NCI-H146 (cell line): ENCODE data around the gene DNAJC12.
"Not testable (repeated sequence)": the region's sequence is repeated elsewhere in the genome, so short reads cannot be mapped to it uniquely, and the experiment has no call there.

ENCODE experiments used
- DNase-seq: peaks from one replicate; lab custom pipeline; 2025; lab: John Stamatoyannopoulos, UW

DNAJC12 gene

DNA sequence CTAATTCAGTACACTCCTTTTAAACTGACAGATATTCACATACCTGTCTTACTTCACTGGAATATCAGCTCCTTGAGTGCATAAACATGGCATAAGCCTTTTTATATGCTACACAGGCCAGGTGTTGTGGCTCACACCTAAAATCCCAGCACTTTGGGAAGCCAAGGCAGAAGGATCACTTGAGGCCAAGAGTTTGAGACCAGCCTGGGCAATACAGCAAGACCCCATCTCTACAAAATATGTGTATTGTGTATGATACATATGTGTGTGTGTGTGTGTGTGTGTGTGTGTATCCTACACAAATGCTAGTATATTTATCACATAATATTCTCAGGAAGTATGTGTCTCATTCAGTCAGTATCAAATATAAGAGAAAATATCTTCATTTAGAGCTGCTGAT, 45.3 kb downstream of the DNAJC12 start:
- DNase-seq, result no peak

DNA sequence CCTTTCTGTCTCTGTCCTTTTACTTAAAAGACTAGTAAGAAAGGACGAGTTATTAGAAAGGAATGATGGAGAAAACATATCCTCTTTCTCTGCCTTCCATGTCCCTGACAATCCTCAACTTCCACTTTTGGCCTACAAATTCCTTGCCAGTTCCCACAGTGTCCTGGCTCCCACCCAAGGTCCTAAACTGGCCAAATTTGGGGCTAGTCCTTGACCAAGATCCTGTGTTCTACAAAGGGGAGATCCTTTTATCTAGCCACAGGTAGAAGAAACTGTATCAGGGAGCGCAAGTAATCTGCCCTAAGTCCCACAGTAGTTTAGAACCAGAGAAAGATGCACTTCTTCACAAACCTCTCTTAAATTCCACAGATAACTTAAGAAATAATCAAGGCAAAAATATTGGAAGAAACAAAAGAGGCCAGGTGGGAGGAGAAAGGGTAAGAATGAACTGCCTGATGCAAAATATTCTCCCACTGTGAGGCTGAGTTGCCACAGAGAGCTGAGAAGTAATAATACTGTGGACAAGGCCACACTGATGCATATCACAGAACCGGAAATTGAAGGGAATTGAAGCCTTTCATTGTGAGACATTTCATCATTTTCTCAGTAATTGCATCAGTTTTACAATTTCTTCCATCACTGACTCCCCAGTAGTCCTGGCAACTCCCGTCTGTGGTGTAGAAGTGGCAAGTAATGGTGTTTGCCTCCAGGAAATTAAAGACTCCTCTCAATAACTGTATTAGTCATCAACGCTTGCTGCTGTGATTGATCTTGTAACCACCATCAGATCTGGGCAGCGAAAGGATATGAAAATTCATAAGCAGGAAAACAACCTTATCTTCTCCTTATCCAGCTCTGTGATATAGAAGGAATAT, 47.2 kb downstream of the DNAJC12 start:
- DNase-seq, result no peak

DNA sequence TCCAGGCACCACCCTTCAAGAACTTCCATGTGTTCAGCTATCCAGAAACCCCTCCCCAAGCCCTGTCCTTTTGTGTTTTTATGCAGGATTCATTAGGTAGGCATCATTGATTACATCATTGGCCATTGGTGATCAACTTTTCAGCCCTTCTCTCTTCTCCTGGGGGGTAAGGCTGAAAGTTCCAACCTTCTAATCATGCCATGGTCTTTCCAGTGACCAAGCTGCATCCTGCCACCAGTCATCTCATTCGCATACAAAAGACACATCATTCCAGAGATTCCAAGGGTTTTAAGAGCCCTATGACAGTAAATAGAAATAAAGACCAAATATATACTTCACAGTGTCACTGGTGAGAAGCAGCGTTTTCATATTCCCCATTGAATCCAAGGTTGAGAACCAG, 48.2 kb downstream of the DNAJC12 start:
- no peak for DNase-seq

- peak; percentile 69 for DNase-seq
Measured at GRCh38 chr10:67788028-67788886, 49.7 kb downstream of the DNAJC12 start.

DNA sequence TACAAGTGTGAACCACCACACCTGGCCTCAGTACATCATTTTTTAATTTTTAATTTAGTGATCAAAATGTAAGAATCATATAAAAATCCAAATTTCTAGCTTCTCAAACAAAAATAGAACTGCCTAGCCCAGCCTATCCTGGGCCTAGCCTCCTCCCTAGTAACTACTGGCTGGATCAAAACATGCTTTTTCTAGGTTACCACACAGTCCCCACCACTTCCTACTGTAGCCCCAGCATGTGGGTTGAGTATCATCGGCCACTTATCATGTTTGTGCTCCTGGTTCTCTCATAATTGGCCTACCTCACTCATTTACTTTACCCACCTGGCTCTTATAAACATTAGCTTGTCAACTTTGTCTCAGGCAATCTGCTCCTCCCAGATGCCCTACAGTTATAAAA, 52.9 kb downstream of the DNAJC12 start:
- peak; percentile 76 for DNase-seq

GRCh38 chr10:67784474-67784873, 53.5 kb downstream of the DNAJC12 start:
- DNase-seq, result no peak

DNA sequence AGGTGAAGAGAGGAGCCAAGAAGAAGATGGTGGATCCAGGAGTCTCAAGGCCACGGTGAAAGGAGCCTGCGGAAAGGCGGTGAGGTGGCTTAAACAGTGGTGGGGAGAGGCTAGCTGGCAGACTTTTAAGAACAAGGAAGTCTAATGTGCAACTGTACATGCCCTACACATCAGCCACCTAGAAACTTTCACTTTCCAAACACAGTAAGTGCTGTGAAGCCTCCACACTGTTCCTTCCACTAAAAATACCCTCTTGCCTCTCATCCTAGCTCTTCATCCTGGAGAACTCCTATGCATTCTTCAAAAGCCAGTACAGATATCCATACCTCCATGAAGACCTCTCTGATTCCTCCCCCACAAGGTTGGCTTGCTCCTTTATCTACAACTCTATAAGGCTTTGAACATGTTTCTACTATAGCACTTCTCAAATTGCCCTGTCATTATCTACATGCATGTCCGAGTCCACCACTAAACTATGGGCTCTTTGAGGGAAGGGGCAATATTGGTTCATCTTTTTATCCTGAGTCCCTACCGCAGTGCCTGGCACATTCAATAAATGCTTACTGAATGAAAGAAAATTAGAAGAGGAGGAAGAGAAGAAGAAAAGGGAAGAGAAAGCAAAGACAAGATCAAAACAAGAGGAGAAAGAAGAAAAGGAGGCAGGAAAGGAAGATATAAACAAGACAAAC, 54.2 kb downstream of the DNAJC12 start:
- DNase-seq, result no peak

- no peak for DNase-seq
Measured at GRCh38 chr10:67782530-67782929, 55.5 kb downstream of the DNAJC12 start.

GRCh38 chr10:67780759-67781538, 57.0 kb downstream of the DNAJC12 start:
- peak; percentile 32 for DNase-seq

- DNase-seq, result not testable (repeated sequence)
Measured at GRCh38 chr10:67780204-67780621, 57.8 kb downstream of the DNAJC12 start.

GRCh38 chr10:67779465-67780203, 58.4 kb downstream of the DNAJC12 start:
- peak; percentile 74 for DNase-seq

- no peak for DNase-seq
Measured at GRCh38 chr10:67776371-67776770, 61.6 kb downstream of the DNAJC12 start.

DNA sequence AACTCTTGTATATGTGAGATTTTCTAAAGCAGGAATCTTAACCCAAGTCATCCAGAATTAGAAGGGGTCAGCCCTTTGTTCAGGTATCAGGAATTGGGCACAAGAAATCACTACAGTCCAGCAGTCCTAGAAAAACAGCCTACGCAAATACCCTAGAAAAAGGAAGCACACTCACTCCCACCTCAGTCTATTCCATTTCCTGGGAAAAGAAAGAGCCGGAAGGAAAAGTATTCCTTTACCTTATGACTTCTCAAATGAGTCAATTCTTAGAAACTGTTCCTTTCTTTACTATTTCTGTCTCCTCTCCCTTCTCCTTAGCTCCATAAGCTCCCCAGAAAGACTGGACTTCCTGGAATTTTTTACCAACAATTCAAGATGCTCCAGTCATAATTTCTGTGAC, 62.7 kb downstream of the DNAJC12 start:
- DNase-seq, result no peak

- DNase-seq, result no peak
Measured at GRCh38 chr10:67772894-67773511, 65.0 kb downstream of the DNAJC12 start.

DNA sequence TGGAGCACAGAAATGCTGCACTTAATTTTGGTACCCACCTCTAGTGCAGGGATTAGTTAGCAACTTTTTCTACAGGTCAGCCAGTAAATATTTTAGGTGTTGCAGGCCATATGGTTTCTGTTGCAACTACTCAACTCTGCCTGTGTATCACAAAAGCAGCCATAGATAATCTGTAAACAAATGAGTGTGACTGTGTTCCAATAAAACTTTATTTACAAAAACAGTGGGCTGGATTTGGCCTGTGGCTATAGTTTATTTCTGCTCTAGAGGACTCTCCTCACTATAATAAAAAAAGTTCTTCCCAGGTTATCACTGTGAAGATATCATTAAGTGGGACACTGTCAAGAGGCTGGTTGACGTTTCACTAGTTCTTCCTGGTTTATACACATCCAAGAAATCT, 65.8 kb downstream of the DNAJC12 start:
- no peak for DNase-seq

DNA sequence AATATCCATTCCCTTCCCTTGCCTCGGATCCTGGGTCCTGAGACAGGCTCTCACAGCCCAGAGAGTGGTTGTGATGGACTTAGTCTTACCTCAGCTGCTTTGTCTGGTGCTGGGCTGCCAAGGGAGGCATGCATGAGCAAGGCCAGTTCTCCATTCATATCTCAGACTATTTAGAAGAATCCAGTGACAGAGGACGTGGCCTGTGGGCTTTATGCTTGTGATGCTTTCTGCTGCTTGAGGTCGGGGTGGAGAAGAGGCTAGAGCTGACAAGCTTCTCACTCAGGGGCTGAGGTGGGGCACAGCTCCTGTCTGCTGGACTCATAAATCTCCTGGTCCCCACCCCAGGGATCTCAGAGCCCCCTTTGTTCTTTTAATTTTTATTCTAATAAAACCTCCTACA, 66.8 kb downstream of the DNAJC12 start:
- DNase-seq, result no peak

- no peak for DNase-seq
Measured at GRCh38 chr10:67770537-67770936, 67.5 kb downstream of the DNAJC12 start.

DNA sequence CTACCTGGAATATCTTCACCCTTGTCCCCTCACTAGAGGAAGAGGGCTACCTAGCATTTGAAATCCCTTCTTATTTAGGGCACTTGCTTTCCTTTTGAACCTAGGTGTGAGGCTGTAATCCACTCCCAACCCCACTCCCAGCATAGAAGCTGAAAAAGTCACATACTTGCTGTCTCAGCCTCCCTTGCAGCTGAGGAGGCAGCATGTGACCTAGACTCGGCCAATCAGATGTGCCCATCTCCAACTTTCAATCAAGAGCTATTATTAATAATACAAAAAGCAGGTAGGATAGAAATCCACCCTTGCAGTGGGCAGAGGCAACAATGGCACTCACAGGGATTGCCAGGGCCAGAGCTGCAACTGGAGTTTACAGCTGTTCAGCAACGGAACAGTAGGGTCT, 70.7 kb downstream of the DNAJC12 start:
- DNase-seq, result no peak

GRCh38 chr10:67764012-67764822, 73.8 kb downstream of the DNAJC12 start:
- DNase-seq, result peak; percentile 86
